ENCODE data around the gene MSI2.

The MSI2 gene

DNA sequence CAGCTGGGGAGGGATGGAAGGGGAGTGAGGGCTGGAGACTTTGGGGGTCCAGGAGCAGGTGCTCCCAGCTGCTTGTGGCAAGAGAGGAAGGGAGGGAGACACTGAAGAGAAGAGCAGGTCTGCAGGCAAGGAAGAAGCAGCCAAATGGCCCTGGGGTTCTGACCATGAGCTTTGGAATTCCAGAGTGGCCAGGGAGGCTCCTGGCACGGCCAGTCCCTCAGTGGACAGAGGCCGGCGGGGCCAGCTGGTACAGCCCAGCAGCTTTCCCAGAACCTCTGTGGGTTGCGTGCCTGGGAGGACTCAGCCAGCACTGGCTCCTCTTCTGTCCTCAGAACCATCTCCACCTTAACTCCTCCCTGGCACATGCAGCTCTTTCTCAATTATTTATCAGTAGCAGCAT lies 233.0 kb downstream of the MSI2 start:
- TF ChIP-seq SNAI2 (CRISPR knock-in tag; IDR thresholded peaks at IDR 0.05) (no peak), TCF4 (CRISPR knock-in tag; IDR thresholded peaks at IDR 0.05; ENCODE audit: borderline replicate concordance) (no peak), ZFP30 (CRISPR knock-in tag; IDR thresholded peaks at IDR 0.05) (no peak), PATZ1 (CRISPR knock-in tag; IDR thresholded peaks at IDR 0.05; ENCODE audit: borderline replicate concordance) (no peak), POU6F1 (CRISPR knock-in tag; IDR thresholded peaks at IDR 0.05; ENCODE audit: borderline replicate concordance, low read depth) (no peak), GLIS3 (CRISPR knock-in tag; IDR thresholded peaks at IDR 0.05) (no peak), CREB5 (CRISPR knock-in tag; IDR thresholded peaks at IDR 0.05; ENCODE audit: low read depth) (no peak)
- TF ChIP-seq, protein P1, sequence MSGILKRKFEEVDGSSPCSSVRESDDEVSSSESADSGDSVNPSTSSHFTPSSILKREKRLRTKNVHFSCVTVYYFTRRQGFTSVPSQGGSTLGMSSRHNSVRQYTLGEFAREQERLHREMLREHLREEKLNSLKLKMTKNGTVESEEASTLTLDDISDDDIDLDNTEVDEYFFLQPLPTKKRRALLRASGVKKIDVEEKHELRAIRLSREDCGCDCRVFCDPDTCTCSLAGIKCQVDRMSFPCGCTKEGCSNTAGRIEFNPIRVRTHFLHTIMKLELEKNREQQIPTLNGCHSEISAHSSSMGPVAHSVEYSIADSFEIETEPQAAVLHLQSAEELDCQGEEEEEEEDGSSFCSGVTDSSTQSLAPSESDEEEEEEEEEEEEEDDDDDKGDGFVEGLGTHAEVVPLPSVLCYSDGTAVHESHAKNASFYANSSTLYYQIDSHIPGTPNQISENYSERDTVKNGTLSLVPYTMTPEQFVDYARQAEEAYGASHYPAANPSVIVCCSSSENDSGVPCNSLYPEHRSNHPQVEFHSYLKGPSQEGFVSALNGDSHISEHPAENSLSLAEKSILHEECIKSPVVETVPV (CRISPR knock-in tag; IDR thresholded peaks at IDR 0.05): no peak
- no peak for ATAC-seq

DNA sequence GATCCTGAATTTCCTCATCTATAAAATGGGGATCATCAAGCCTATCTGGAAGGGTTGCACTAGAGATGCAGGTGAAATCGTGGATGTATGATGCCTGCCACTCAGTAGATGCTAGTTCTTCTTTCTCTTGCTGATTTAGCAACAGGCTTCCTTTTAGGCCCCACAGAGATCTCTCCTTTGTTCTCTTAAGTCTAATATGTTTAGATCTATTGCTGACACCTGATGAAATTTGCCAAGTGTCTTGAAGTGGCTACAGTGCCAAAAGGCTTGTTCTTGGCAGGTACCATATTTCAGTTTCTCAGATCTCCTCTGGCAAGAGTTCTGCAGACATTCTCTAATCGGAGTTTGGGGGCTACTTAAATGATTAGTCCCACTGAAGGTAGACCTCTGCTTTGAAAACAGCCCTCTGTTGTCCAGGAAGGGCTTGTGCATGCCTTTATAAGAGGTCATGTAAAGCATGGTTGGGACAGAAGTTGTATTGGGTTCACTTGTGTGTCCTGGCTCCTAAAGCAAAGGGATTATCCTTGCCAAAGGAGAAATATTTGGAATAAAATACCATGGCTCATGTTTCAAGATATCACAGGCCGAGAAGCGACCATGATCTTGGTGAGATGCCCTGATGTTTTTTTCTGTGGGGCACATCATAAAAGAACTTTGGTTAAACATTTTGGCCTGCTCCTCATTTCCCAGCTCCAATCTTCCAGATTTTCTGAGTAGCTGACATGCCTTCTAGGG lies 234.0 kb downstream of the MSI2 start:
- no peak; the same call in 2 of the 3 replicates for ATAC-seq
- no peak for TF ChIP-seq PPARA (CRISPR knock-in tag; IDR thresholded peaks at IDR 0.05; ENCODE audit: borderline replicate concordance)
- no peak for TF ChIP-seq TCF4 (CRISPR knock-in tag; IDR thresholded peaks at IDR 0.05; ENCODE audit: borderline replicate concordance)
- no peak for TF ChIP-seq ARNTL (CRISPR knock-in tag; IDR thresholded peaks at IDR 0.05; ENCODE audit: borderline replicate concordance, low read depth)
- no peak for TF ChIP-seq ISL1 (CRISPR knock-in tag; IDR thresholded peaks at IDR 0.05)
- TF ChIP-seq CSDC2 (CRISPR knock-in tag; IDR thresholded peaks at IDR 0.05): no peak
- TF ChIP-seq ZFP30 (CRISPR knock-in tag; IDR thresholded peaks at IDR 0.05): no peak
- TF ChIP-seq, protein P1 (CRISPR knock-in tag; IDR thresholded peaks at IDR 0.05): no peak
- TF ChIP-seq ZNF70 (CRISPR knock-in tag; IDR thresholded peaks at IDR 0.05): no peak
- no peak for TF ChIP-seq POU6F1 (CRISPR knock-in tag; IDR thresholded peaks at IDR 0.05; ENCODE audit: borderline replicate concordance, low read depth)
- TF ChIP-seq, protein P2, sequence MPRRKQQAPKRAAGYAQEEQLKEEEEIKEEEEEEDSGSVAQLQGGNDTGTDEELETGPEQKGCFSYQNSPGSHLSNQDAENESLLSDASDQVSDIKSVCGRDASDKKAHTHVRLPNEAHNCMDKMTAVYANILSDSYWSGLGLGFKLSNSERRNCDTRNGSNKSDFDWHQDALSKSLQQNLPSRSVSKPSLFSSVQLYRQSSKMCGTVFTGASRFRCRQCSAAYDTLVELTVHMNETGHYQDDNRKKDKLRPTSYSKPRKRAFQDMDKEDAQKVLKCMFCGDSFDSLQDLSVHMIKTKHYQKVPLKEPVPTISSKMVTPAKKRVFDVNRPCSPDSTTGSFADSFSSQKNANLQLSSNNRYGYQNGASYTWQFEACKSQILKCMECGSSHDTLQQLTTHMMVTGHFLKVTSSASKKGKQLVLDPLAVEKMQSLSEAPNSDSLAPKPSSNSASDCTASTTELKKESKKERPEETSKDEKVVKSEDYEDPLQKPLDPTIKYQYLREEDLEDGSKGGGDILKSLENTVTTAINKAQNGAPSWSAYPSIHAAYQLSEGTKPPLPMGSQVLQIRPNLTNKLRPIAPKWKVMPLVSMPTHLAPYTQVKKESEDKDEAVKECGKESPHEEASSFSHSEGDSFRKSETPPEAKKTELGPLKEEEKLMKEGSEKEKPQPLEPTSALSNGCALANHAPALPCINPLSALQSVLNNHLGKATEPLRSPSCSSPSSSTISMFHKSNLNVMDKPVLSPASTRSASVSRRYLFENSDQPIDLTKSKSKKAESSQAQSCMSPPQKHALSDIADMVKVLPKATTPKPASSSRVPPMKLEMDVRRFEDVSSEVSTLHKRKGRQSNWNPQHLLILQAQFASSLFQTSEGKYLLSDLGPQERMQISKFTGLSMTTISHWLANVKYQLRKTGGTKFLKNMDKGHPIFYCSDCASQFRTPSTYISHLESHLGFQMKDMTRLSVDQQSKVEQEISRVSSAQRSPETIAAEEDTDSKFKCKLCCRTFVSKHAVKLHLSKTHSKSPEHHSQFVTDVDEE (CRISPR knock-in tag; IDR thresholded peaks at IDR 0.05): no peak
- TF ChIP-seq ZC3H10 (CRISPR knock-in tag; IDR thresholded peaks at IDR 0.05): no peak
- no peak for TF ChIP-seq CREB5 (CRISPR knock-in tag; IDR thresholded peaks at IDR 0.05; ENCODE audit: low read depth)
- TF ChIP-seq ESRRG (CRISPR knock-in tag; IDR thresholded peaks at IDR 0.05): no peak
